ENCODE results near the gene IMPG2.

The IMPG2 gene

GRCh38 chr3:101259485-101260341, 60.7 kb downstream of the IMPG2 start:
- H3K27ac Mint-ChIP-seq = no peak overlapping the region

GRCh38 chr3:101256511-101256910, 63.9 kb downstream of the IMPG2 start:
- ATAC-seq (no peak), DNase-seq (no peak)
- H3K4me3 Mint-ChIP-seq = no peak overlapping the region
- no peak overlapping the region for H3K27ac Mint-ChIP-seq
- no peaks in the 10 kb centered on the region for H3K4me1 Mint-ChIP-seq
- no peaks in the 10 kb centered on the region for H3K9me3 Mint-ChIP-seq
- H3K27me3 Mint-ChIP-seq = no peaks in the 10 kb centered on the region

More at GRCh38 chr3:101259485-101260341, 60.7 kb downstream of the IMPG2 start:
- Mint-ChIP-seq H3K9me3 (no peaks in the 10 kb centered on the region), H3K27me3 (no peaks in the 10 kb centered on the region), H3K4me3 (no peak overlapping the region), H3K4me1 (no peaks in the 10 kb centered on the region)
- DNase-seq = no peak
- no peak for ATAC-seq

- no peak for ATAC-seq
These were observed 64.9 kb downstream of the IMPG2 start for GRCh38 chr3:101255441-101255840.

GRCh38 chr3:101253396-101253795, 67.0 kb downstream of the IMPG2 start:
- Mint-ChIP-seq H3K27me3 (no peaks in the 10 kb centered on the region), H3K4me1 (peaks cover 12% of the 10 kb centered on the region), H3K27ac (no peak overlapping the region), H3K4me3 (no peak overlapping the region), H3K9me3 (peaks cover 0 to 2% of the 10 kb centered on the region in 2 donors)
- no peak for DNase-seq
- no peak for ATAC-seq

More at GRCh38 chr3:101255441-101255840, 64.9 kb downstream of the IMPG2 start:
- Mint-ChIP-seq H3K4me3 (no peak overlapping the region), H3K27ac (no peak overlapping the region), H3K4me1 (no peaks in the 10 kb centered on the region), H3K27me3 (no peaks in the 10 kb centered on the region), H3K9me3 (no peaks in the 10 kb centered on the region)
- no peak for DNase-seq

GRCh38 chr3:101252945-101253344, 67.4 kb downstream of the IMPG2 start:
- H3K9me3 Mint-ChIP-seq = peaks cover 0 to 5% of the 10 kb centered on the region in 2 donors
- H3K4me3 Mint-ChIP-seq = no peak overlapping the region
- no peak for ATAC-seq
- no peak overlapping the region for H3K27ac Mint-ChIP-seq
- no peak for DNase-seq
- H3K4me1 Mint-ChIP-seq = peaks cover 12% of the 10 kb centered on the region
- H3K27me3 Mint-ChIP-seq = no peaks in the 10 kb centered on the region

- peaks cover 0 to 5% of the 10 kb centered on the region in 2 donors for H3K9me3 Mint-ChIP-seq
- H3K27ac Mint-ChIP-seq = no peak overlapping the region
- no peak overlapping the region for H3K4me3 Mint-ChIP-seq
- ATAC-seq (no peak), DNase-seq (no peak)
- peaks cover 12% of the 10 kb centered on the region for H3K4me1 Mint-ChIP-seq
- no peaks in the 10 kb centered on the region for H3K27me3 Mint-ChIP-seq
These were observed 68.1 kb downstream of the IMPG2 start for GRCh38 chr3:101252307-101252706.

- Mint-ChIP-seq H3K27me3 (no peaks in the 10 kb centered on the region), H3K9me3 (peaks cover 0 to 5% of the 10 kb centered on the region in 2 donors), H3K4me1 (peaks cover 12% of the 10 kb centered on the region), H3K4me3 (no peak overlapping the region), H3K27ac (no peak overlapping the region)
- DNase-seq (no peak), ATAC-seq (no peak)
These were observed 68.9 kb downstream of the IMPG2 start for GRCh38 chr3:101251441-101251840.

GRCh38 chr3:101249522-101249921, 70.9 kb downstream of the IMPG2 start:
- DNase-seq (no peak), ATAC-seq (no peak)
- H3K4me1 Mint-ChIP-seq = peaks cover 12% of the 10 kb centered on the region
- peaks cover 0 to 5% of the 10 kb centered on the region in 2 donors for H3K9me3 Mint-ChIP-seq
- no peaks in the 10 kb centered on the region for H3K27me3 Mint-ChIP-seq
- H3K4me3 Mint-ChIP-seq = no peak overlapping the region
- peak overlapping the region in 1 of 2 donors; percentile 81 for H3K27ac Mint-ChIP-seq

- Mint-ChIP-seq H3K27ac (peak overlapping the region in 1 of 2 donors; percentile 59), H3K9me3 (peaks cover 0 to 5% of the 10 kb centered on the region in 2 donors)
- DNase-seq = no peak
These were observed 71.6 kb downstream of the IMPG2 start for GRCh38 chr3:101248736-101249135.

GRCh38 chr3:101244212-101244575, 76.2 kb downstream of the IMPG2 start:
- peaks cover 0 to 10% of the 10 kb centered on the region in 2 donors for H3K9me3 Mint-ChIP-seq
- no peak for ATAC-seq
- H3K4me1 Mint-ChIP-seq = peaks cover 7% of the 10 kb centered on the region
- DNase-seq = no peak
- H3K27me3 Mint-ChIP-seq = no peaks in the 10 kb centered on the region
- peak overlapping the region in 1 of 2 donors; percentile 19 for H3K27ac Mint-ChIP-seq
- no peak overlapping the region for H3K4me3 Mint-ChIP-seq

More at GRCh38 chr3:101248736-101249135, 71.6 kb downstream of the IMPG2 start:
- Mint-ChIP-seq H3K4me3 (no peak overlapping the region), H3K4me1 (peaks cover 12% of the 10 kb centered on the region), H3K27me3 (no peaks in the 10 kb centered on the region)
- ATAC-seq = no peak

GRCh38 chr3:101243285-101244211, 76.8 kb downstream of the IMPG2 start:
- H3K27ac Mint-ChIP-seq = peak overlapping the region in 1 of 2 donors; percentile 35
- H3K4me1 Mint-ChIP-seq = peaks cover under 1% of the 10 kb centered on the region
- H3K27me3 Mint-ChIP-seq = no peaks in the 10 kb centered on the region

GRCh38 chr3:101240719-101241399, 79.5 kb downstream of the IMPG2 start:
- H3K27me3 Mint-ChIP-seq = no peaks in the 10 kb centered on the region
- H3K4me1 Mint-ChIP-seq = no peaks in the 10 kb centered on the region
- H3K9me3 Mint-ChIP-seq = peaks cover 0 to 5% of the 10 kb centered on the region in 2 donors
- no peak overlapping the region for H3K27ac Mint-ChIP-seq
- ATAC-seq = no peak
- DNase-seq = no peak
- no peak overlapping the region for H3K4me3 Mint-ChIP-seq

More at GRCh38 chr3:101243285-101244211, 76.8 kb downstream of the IMPG2 start:
- peaks cover 0 to 10% of the 10 kb centered on the region in 2 donors for H3K9me3 Mint-ChIP-seq
- ATAC-seq (peak; percentile 88), DNase-seq (peak in 1 of 2 donors; percentile 25)
- H3K4me3 Mint-ChIP-seq = no peak overlapping the region

GRCh38 chr3:101235048-101235447, 85.3 kb downstream of the IMPG2 start:
- no peak for ATAC-seq
- no peak overlapping the region for H3K4me3 Mint-ChIP-seq
- no peaks in the 10 kb centered on the region for H3K27me3 Mint-ChIP-seq
- H3K27ac Mint-ChIP-seq = no peak overlapping the region
- no peaks in the 10 kb centered on the region for H3K4me1 Mint-ChIP-seq
- H3K9me3 Mint-ChIP-seq = no peaks in the 10 kb centered on the region
- no peak for DNase-seq

- Mint-ChIP-seq H3K4me1 (no peaks in the 10 kb centered on the region), H3K27me3 (no peaks in the 10 kb centered on the region), H3K27ac (no peak overlapping the region), H3K9me3 (no peaks in the 10 kb centered on the region), H3K4me3 (no peak overlapping the region)
- DNase-seq (no peak), ATAC-seq (no peak)
These were observed 89.8 kb downstream of the IMPG2 start for GRCh38 chr3:101230618-101231017.

- Mint-ChIP-seq H3K4me3 (no peak overlapping the region), H3K4me1 (no peaks in the 10 kb centered on the region), H3K27ac (no peak overlapping the region), H3K27me3 (no peaks in the 10 kb centered on the region), H3K9me3 (no peaks in the 10 kb centered on the region)
- DNase-seq = no peak
- ATAC-seq = no peak
These were observed 90.7 kb downstream of the IMPG2 start for GRCh38 chr3:101229681-101230080.
